Measurements from ENCODE around the gene ACSM3.
A peak's percentile ranks its signal among the peaks of the same experiment; 100 is the strongest.
"Not testable (repeated sequence)": the region's sequence is repeated elsewhere in the genome, so short reads cannot be mapped to it uniquely, and the experiment has no call there.

ACSM3 gene

GRCh38 chr16:20755799-20756198, 8.0 kb upstream of the ACSM3 start:
- not testable (repeated sequence) for DNase-seq

GRCh38 chr16:20760346-20760745, 3.5 kb upstream of the ACSM3 start:
- DNase-seq, result no peak

GRCh38 chr16:20761175-20761574, 2.6 kb upstream of the ACSM3 start:
- DNase-seq, result no peak

- DNase-seq, result no peak
Observed at GRCh38 chr16:20762404-20763123, 1.2 kb upstream of the ACSM3 start.

GRCh38 chr16:20764448-20764847, 634 bp downstream of the ACSM3 start:
- not testable (repeated sequence) for DNase-seq

- no peak for DNase-seq
Observed at GRCh38 chr16:20765732-20766131, 1.9 kb downstream of the ACSM3 start.

GRCh38 chr16:20766294-20766693, 2.5 kb downstream of the ACSM3 start:
- no peak for DNase-seq

- DNase-seq, result no peak
Observed at GRCh38 chr16:20767577-20767976, 3.8 kb downstream of the ACSM3 start.

- DNase-seq, result no peak
Observed at GRCh38 chr16:20768121-20768520, 4.3 kb downstream of the ACSM3 start.

GRCh38 chr16:20768818-20769217, 5.0 kb downstream of the ACSM3 start:
- no peak for DNase-seq

- DNase-seq, result no peak
Observed at GRCh38 chr16:20773679-20774078, 9.9 kb downstream of the ACSM3 start.

- peak; percentile 38 to 71 for DNase-seq
Observed at GRCh38 chr16:20774703-20775362, 11.0 kb downstream of the ACSM3 start.

GRCh38 chr16:20781697-20782096, 17.9 kb downstream of the ACSM3 start:
- DNase-seq, result no peak

GRCh38 chr16:20782470-20782869, 18.7 kb downstream of the ACSM3 start:
- DNase-seq, result no peak

- DNase-seq, result no peak
Observed at GRCh38 chr16:20784204-20784603, 20.4 kb downstream of the ACSM3 start.

- DNase-seq, result no peak
Observed at GRCh38 chr16:20789130-20789529, 25.3 kb downstream of the ACSM3 start.

- no peak for DNase-seq
Observed at GRCh38 chr16:20791923-20792612, 28.3 kb downstream of the ACSM3 start.

GRCh38 chr16:20798364-20798763, 34.5 kb downstream of the ACSM3 start:
- DNase-seq, result no peak

- DNase-seq, result peak in 1 of 2 experiments; percentile 47
Observed at GRCh38 chr16:20799599-20799998, 35.8 kb downstream of the ACSM3 start.

GRCh38 chr16:20801278-20801677, 37.5 kb downstream of the ACSM3 start:
- no peak for DNase-seq

GRCh38 chr16:20803192-20803560, 39.4 kb downstream of the ACSM3 start:
- DNase-seq, result no peak

- no peak for DNase-seq
Observed at GRCh38 chr16:20803561-20804214, 39.9 kb downstream of the ACSM3 start.

- DNase-seq, result not testable (repeated sequence)
Observed at GRCh38 chr16:20805684-20806167, 41.9 kb downstream of the ACSM3 start.
